Mononuclear cell (primary cell): ENCODE measurements around the gene RMI2. TPM values are rescaled to one million over a fixed set of nuclear protein-coding genes. Genes with fewer than 3 reads are reported as not detected.

ENCODE experiments used
- H3K27me3 ChIP-seq: 2 replicates; pipeline ENCODE4 v1.6.0; 2011; ENCODE audit warnings: low read length, control low read depth; ENCODE audit not compliant: insufficient read depth
- H3K4me1 ChIP-seq: 2 replicates; pipeline ENCODE4 v1.5.1; 2011; ENCODE audit warnings: mild to moderate bottlenecking, low read length, control low read depth; ENCODE audit not compliant: insufficient read depth
- H3K4me3 ChIP-seq: 2 replicates; pipeline ENCODE4 v1.5.1; 2011; ENCODE audit warnings: mild to moderate bottlenecking, low read length, moderate library complexity
- H3K9me3 ChIP-seq: 2 replicates; pipeline ENCODE4 v1.5.1; 2011; ENCODE audit warnings: low read depth, mild to moderate bottlenecking, control low read depth, low read length
- total RNA-seq: library from RNA; depleted of rRNA; stranded (reverse); fragments of >200 nt; gene quantifications from one replicate; pipeline ENCODE4 v1.2.3, GENCODE V29; 2012

Gene RMI2
- total RNA-seq, 1 donor, result 1.2 TPM

DNA sequence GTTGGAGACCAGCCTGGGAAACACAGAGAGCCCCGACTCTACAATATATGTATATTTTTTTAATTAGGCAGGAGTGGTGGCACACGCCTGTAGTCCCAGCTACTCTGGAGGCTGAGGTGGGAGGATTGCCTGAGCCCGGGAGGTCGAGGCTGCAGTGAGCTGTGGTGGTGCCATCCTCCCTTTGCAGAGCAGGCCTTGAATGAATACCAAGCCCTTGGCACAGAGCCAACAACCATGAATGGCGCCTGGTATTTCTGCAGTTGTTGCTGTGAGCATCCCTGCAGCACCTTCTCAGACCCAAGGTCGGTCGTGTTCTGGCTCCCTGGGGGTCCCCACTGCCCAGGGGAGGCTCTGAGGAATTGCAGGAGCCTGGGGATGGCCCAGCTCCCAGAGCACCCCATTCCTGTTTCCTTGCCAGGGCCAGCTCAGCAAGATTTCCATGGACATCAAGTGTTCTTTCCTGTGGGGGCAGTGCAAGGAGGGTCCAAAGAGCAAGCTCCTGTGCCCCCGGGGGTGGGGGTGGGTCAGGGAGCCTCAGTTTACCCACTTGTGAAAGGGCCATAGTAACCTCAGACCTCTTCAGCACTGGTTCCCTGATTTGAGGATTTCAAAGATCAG, 25.6 kb upstream of the RMI2 start:
- Histone ChIP-seq H3K4me1 (peaks cover under 1% of the 10 kb centered on the region), H3K27me3 (no peaks in the 10 kb centered on the region), H3K4me3 (no peak overlapping the region), H3K9me3 (no peaks in the 10 kb centered on the region)

DNA sequence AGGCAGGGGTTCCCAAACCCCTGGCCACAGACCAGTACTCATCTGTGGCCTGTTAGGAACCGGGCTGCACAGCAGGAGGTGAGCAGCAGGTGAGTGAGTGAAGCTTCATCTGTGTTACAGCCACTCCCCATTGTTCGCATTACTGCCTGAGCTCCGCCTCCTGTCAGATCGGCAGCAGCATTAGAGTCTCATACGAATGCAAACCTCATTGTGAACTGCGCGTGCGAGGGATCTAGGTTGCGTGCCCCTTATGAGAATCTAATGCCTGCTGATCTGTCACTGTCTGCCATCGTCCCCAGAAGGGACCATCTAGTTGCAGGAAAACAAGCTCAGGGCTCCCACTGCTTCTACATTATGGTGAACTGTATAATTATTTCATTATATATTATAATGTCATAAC, 25.1 kb upstream of the RMI2 start:
- Histone ChIP-seq H3K4me1 (peaks cover 6% of the 10 kb centered on the region), H3K4me3 (no peak overlapping the region), H3K27me3 (no peaks in the 10 kb centered on the region), H3K9me3 (no peaks in the 10 kb centered on the region)

DNA sequence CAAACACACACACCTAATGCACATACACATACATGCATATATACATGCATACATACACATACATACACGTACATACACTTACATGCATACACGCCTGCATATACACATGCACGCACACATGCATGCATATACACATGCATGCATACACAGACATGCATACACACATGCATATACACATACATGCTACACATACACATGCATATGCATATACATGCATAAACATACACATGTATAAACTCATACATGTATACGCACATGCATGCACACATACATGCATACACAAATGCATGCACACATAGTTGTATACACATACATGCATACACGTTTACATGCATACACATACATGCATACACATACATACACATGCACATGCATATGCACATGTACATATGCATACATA, 23.6 kb upstream of the RMI2 start:
- H3K4me1 ChIP-seq, result peaks cover 21% of the 10 kb centered on the region
- no peak overlapping the region for H3K4me3 ChIP-seq
- H3K27me3 ChIP-seq, result no peaks in the 10 kb centered on the region
- H3K9me3 ChIP-seq, result no peaks in the 10 kb centered on the region

DNA sequence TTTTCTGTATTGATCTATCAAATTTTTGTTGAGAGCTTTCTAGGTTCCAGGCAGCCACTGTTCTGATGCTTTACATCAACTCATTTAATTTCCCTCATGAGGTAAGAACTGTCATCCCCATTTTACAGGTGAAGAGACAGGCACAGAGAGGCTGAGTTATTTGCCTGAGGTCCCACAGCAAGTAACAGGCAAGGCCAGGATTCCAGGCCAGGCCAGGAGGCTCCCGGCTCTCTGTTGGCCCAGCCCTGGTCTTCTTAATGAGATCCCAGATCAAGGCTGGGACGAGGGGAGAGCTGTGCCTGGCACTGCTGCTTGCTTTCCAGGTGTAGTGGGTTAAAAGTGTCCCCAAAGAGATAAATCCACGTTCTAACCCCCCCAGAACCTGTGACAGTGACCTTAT, 22.4 kb upstream of the RMI2 start:
- Histone ChIP-seq H3K4me1 (peaks cover 32% of the 10 kb centered on the region), H3K9me3 (no peaks in the 10 kb centered on the region), H3K27me3 (no peaks in the 10 kb centered on the region), H3K4me3 (no peak overlapping the region)

DNA sequence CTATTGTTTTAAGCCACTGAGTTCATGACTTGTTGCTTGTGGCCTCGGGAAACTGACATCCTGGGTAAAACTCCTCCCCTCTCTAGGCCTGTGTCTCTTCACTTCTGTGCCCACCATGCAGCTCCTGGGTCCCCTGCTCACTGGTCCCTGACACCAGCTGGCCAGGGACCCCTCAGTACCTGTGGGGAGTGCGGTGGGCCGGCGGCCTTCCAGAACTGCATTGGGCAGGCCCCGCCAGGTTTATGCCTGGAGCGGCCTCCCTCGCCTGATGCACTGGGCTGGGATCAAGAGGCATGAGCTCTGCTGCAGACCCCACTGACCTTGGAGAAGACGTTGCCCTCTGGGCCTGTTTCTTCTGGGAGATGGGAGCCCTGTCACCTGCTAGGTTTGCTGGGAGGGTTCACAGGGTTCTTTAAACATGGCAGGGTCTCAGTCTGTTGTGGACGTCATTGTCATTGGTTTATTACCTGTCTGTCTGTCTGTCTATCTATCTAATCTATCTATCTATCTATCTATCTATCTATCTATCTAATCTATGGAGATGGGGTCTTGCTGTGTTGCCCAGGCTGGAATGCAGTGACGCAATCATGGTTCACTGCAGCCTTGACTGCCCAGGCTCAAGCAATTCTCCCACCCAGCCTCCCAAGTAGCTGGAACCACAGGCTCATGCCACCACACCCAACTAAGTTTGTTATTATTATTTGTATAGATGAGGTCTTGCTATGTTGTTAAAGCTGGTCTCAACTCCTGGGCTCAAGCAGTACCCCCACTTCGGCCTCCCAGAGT, 21.5 kb upstream of the RMI2 start:
- Histone ChIP-seq H3K4me1 (peaks cover 41% of the 10 kb centered on the region), H3K9me3 (no peaks in the 10 kb centered on the region), H3K4me3 (no peak overlapping the region), H3K27me3 (no peaks in the 10 kb centered on the region)

DNA sequence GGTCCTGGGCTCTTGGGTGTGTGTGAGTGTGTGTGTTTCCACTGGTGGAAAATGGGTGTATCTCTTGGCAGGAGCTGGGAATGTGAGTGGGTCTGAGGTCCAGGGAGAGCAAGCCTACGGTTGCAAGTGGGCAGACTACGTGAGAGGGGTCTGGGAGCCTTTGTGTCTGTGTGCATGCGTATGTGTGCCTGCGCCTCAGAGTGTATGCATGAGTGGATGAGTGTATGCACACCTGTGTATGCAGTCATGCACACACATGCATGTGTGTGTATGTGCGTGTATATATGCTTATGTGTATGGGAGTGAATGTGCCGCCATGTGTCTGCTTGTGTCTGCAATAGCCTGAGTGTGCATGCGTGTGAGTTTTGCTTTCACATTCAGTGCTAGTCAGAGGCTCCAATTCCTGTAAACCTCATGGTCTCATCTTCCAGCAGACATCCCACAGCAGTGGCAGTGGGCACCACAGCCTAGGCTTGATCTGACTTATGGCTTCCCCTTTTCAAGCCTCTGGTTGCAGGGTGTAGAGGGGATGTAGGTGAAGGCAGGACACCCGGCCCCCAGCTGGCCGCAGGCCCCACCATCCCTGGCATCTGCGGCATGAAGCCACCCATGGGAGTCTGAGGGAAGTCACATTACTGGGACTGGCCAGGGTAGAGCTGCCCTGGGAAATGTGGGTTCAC, 19.7 kb upstream of the RMI2 start:
- H3K4me1 ChIP-seq, result peaks cover 54% of the 10 kb centered on the region
- no peaks in the 10 kb centered on the region for H3K27me3 ChIP-seq
- no peaks in the 10 kb centered on the region for H3K9me3 ChIP-seq

DNA sequence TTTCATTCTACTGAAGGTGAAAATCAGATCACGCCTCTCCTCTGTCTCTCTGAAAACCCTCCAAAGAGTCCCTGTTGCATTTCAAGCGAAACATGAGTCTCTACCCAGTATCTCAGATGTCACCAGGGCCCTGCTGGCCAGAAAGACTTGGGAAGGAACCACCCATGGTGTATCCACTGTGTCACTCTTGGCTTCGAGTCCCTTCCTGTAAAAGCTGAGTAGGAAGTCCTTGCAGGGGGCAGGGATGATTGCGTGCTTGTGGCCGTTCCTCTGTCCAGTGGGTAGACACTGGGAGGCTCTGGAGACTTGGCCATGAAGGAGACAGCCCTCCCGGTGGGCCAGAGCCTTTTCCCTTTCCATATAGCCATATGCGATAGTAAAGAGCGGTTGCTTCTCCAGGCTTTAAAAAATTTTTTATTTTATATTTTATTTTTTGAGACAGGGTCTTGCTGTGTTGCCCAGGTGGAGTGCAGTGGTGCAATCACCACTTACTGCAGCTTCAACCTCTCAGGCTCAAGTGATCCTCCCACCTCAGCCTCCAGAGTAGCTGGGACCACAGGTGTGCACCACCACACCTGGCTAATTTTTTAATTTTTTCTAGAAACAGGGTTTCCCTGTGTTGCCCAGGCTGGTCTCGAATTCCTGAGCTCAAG, 19.0 kb upstream of the RMI2 start:
- Histone ChIP-seq H3K9me3 (no peaks in the 10 kb centered on the region), H3K27me3 (no peaks in the 10 kb centered on the region), H3K4me1 (peaks cover 54% of the 10 kb centered on the region), H3K4me3 (no peak overlapping the region)

More for the DNA sequence above, 19.7 kb upstream of the RMI2 start:
- no peak overlapping the region for H3K4me3 ChIP-seq

DNA sequence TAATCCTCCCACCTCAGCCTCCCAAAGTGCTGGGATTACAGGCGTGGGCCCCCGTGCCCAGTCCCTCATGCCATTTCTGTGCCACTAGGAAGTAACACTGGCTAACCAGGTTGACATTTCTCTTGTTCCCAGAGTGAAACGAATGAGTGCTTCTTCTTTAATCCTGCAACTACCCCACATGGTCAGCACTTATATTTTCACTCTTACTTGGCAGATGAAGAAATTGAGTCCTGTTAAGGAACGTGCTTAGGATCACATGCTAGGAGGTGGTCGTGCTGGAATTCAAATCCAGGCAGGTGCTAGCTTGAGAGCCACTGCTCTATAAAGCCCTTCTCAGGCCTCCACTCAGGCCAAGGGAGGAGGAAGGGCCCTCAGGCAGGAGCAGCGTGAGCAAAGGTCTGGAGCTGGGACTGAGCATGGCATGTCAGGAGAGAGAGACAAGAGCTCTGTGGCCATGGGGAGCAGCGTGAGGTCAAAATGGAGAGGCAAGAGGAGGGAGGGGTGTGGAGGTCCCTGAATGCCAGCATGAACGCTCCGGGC, 18.5 kb upstream of the RMI2 start:
- H3K4me1 ChIP-seq, result peaks cover 54% of the 10 kb centered on the region
- no peak overlapping the region for H3K4me3 ChIP-seq
- no peaks in the 10 kb centered on the region for H3K9me3 ChIP-seq
- no peaks in the 10 kb centered on the region for H3K27me3 ChIP-seq

DNA sequence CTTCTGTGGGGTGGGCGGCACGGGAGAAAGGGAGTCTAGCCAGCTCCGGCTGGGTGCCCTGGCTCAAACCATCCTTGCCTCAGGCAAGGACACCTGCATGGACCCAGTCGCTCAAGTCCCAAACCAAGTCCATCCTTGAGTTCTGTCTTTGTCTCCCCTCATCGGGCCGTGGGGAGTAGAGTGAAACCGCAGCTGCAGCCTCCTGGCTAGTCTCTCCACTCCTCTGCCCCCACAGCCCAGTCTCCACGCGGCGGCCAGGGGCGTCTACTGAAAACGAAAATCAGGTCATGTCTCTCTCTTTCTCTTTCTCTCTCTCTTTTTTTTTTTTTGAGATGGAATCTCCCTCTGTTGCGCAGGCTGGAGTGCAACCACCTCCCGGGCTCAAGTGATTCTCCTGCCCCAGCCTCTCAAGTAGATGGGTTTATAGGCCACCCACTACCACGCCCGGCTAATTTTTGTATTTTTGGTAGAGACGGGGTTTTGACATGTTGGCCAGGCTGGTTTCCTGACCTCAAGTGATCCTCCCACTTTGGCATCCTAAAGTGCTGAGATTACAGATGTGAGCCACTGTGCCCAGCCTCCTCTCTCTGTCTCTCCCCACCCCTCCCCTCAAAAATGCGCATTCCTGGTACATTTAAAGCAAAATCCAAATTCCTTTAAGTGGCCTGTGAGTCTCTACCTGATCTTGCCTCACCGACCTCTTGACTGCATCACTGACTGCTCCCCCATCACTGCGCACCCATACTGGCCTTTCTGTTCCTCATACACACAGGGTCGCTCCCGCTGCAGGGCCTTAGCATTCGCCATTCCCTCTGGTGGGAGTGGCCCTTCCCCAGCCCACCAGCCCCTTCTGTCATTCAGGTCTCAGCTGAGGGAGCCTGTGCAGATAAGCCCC, 17.7 kb upstream of the RMI2 start:
- no peak overlapping the region for H3K4me3 ChIP-seq
- peaks cover 54% of the 10 kb centered on the region for H3K4me1 ChIP-seq
- H3K9me3 ChIP-seq, result no peaks in the 10 kb centered on the region
- H3K27me3 ChIP-seq, result no peaks in the 10 kb centered on the region

DNA sequence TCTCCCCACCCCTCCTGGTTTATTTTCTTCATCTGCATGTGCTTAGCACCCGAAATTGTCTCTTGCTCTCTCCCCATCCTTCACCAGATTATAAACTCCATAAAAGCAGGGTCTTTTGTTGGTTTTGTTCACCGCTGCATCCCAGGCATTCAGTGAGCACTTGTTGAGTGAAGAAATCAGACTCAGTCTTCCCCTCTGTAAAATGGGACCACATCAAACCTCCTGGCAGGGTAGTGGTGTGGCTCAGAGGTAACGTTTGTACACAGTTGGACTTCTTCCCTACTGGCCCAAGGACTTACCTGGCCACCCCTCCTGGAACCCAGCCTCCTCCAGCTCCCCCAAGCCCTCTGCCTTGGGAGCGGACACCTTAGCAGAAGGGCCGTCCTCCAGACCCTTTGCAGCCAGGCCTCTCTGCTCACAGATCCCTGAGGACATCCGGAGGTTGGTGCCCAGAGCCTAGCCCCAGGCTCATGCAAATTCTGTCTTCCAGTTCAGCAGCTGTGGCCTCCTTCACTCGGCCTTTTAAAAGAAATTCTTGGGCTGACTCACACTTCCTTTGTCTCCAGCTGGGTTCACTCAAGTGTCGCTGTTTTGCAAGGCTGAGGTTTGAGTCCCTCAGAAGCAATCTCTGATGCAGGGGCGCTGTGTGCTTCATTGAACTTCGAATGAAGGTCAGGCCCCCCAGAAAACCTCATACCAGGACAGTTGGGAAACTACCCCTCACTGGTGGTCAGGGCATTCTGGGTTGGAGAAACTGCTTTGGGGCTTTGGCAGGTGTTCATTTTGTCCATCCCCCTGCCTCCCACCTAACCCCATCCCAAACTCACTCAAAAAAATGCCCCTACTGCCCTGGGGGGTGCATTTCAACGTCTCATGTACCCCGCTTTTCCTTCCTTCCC, 16.8 kb upstream of the RMI2 start:
- no peak overlapping the region for H3K4me3 ChIP-seq
- H3K9me3 ChIP-seq, result no peaks in the 10 kb centered on the region
- H3K4me1 ChIP-seq, result peaks cover 54% of the 10 kb centered on the region

DNA sequence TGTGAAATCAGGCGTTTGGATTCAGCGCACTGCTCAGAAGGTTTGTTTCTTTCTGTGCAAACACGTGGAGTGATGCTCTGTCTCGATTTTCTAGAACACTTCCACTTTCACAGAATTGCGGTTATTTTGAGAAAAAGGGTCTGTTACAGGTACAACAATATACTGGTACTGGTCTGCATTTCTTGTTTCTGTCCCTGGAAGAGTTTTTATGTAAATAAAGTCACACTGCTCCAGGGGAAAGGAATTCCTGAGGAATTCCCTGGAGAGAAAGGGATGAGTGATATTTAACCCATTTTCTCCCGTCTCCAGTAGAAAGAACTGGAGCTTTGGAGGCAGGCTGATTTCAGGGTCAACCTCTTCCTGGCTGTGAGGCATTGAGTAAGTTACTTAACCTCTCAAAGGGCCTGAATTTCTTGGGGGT, 16.2 kb upstream of the RMI2 start:
- peaks cover 54% of the 10 kb centered on the region for H3K4me1 ChIP-seq
- no peaks in the 10 kb centered on the region for H3K27me3 ChIP-seq
- H3K4me3 ChIP-seq, result no peak overlapping the region
- H3K9me3 ChIP-seq, result no peaks in the 10 kb centered on the region

More for the DNA sequence above, 16.8 kb upstream of the RMI2 start:
- H3K27me3 ChIP-seq, result no peaks in the 10 kb centered on the region

DNA sequence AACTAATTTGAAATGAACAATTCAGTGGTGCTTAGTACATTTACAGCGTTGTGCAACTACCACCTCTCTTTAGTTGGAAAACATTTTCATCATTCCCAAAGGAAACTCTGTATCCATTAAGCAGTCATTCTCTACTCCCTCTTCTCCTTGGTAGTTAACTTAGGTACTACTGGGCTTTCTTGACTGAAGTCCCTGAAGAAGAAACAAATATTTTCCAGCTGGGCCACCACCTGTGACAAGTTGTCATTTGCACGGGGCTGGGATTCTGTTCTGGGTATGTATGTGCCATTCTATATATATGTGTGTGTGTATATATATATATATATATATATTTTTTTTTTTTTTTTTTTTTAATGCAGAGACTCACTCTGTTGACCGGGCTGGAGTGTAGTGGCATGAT, 15.4 kb upstream of the RMI2 start:
- Histone ChIP-seq H3K4me3 (no peak overlapping the region), H3K27me3 (no peaks in the 10 kb centered on the region), H3K9me3 (no peaks in the 10 kb centered on the region), H3K4me1 (peaks cover 51% of the 10 kb centered on the region)

DNA sequence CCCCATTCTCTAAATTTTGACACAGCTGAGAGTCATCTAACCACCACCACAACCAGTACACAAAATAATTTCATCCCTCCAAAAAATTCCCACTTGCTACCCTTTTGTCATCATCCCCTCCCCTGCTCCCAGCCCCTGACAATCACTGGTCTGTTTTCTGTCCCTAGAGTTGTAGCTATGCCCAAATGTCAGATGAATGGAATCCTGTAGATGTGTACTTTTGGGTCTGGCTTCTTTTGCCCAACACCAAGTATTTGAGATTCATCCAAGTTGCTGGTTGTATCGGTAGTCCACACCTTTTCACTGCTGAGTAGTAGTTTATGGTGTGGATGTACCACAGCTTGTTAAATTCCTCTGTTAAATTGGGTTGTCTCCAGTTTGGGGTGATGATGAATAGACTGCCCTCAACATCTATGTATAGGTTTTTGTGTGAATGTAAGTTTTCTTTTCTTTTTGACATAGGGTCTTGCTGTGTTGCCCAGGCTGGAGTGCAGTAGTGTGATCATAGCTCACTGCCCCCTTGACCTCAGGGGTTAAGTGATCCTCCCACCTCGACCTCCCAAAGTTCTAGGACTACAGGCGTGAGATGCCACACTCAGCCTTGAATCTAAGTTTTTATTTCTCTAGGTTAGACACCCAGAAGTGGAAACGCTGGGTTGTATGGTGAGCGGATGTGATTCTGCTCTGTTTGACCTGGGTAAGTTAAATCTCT, 14.6 kb upstream of the RMI2 start:
- no peak overlapping the region for H3K4me3 ChIP-seq
- H3K27me3 ChIP-seq, result no peaks in the 10 kb centered on the region
- peaks cover 43% of the 10 kb centered on the region for H3K4me1 ChIP-seq
- H3K9me3 ChIP-seq, result no peaks in the 10 kb centered on the region
